ENCODE data around the gene CCDC142.

The CCDC142 gene

GRCh38 chr2:74441690-74442482, 40.9 kb downstream of the CCDC142 start, which contains the start of gene RTKN:
RTKN (minus strand) TSS chr2:74441937; CDS start chr2:74441816, 121 bp downstream.
- DNase-seq: no peak

- DNase-seq: no peak
These were observed 41.6 kb downstream of the CCDC142 start for GRCh38 chr2:74441170-74441689.

- no peak for DNase-seq
These were observed 42.2 kb downstream of the CCDC142 start for GRCh38 chr2:74440378-74441169.

GRCh38 chr2:74439803-74440377, 42.9 kb downstream of the CCDC142 start:
- no peak for DNase-seq

- DNase-seq: no peak
These were observed 43.4 kb downstream of the CCDC142 start for GRCh38 chr2:74439373-74439772.

GRCh38 chr2:74438248-74438647, 44.5 kb downstream of the CCDC142 start:
- no peak for DNase-seq

GRCh38 chr2:74436848-74437695, 45.7 kb downstream of the CCDC142 start:
- no peak for DNase-seq

GRCh38 chr2:74436111-74436805, 46.5 kb downstream of the CCDC142 start:
- DNase-seq: no peak

- no peak for DNase-seq
These were observed 52.3 kb downstream of the CCDC142 start for GRCh38 chr2:74430502-74430901.

- no peak for DNase-seq
These were observed 53.0 kb downstream of the CCDC142 start for GRCh38 chr2:74429487-74430451.

- no peak for DNase-seq
These were observed 54.1 kb downstream of the CCDC142 start for GRCh38 chr2:74428675-74429074.

- no peak for DNase-seq
These were observed 55.2 kb downstream of the CCDC142 start for GRCh38 chr2:74427551-74427950.

- no peak for DNase-seq
These were observed 56.5 kb downstream of the CCDC142 start for GRCh38 chr2:74426181-74426758.

- DNase-seq: no peak
These were observed 57.3 kb downstream of the CCDC142 start for GRCh38 chr2:74425523-74425922.

- no peak for DNase-seq
These were observed 57.8 kb downstream of the CCDC142 start for GRCh38 chr2:74424995-74425406.

GRCh38 chr2:74424139-74424992, 58.4 kb downstream of the CCDC142 start:
- DNase-seq: no peak

Measured in activated CD4-positive, alpha-beta T cell treated with anti-CD3 and anti-CD28 coated beads for 4 hours (primary cell).